NCI-H2227 treated with DMSO at 0.1 percent for 48 hours (cell line): ENCODE results near the gene LONP1.
"Not testable (repeated sequence)": the region's sequence is repeated elsewhere in the genome, so short reads cannot be mapped to it uniquely, and the experiment has no call there.

Experiments used
- DNase-seq: peaks from one replicate; lab custom pipeline; 2025; lab: John Stamatoyannopoulos, UW

LONP1 gene

DNA sequence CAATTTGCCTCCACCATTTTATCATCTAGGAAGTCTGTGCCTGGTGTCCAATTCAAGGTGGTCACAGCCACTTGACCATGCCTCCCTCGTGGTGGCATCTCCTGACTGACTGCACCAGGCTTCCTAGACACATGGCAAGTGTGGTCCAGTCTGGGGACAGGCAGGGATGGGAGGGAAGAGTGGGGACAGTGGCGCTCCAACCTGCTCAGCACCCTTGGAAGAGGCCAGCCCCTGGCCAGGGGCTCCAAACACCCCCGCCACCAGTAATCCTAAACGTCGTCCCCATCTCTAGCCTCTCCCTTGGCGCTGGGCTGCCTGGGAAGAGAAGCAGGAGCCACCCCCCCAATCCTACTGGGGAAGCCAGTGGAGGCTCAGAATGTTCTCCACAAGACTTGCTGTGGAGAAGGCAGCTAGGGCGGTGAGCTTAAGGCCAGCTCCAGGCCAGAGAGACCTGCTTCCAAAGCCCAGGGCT is 27.2 kb downstream of the LONP1 start:
- no peak for DNase-seq

DNA sequence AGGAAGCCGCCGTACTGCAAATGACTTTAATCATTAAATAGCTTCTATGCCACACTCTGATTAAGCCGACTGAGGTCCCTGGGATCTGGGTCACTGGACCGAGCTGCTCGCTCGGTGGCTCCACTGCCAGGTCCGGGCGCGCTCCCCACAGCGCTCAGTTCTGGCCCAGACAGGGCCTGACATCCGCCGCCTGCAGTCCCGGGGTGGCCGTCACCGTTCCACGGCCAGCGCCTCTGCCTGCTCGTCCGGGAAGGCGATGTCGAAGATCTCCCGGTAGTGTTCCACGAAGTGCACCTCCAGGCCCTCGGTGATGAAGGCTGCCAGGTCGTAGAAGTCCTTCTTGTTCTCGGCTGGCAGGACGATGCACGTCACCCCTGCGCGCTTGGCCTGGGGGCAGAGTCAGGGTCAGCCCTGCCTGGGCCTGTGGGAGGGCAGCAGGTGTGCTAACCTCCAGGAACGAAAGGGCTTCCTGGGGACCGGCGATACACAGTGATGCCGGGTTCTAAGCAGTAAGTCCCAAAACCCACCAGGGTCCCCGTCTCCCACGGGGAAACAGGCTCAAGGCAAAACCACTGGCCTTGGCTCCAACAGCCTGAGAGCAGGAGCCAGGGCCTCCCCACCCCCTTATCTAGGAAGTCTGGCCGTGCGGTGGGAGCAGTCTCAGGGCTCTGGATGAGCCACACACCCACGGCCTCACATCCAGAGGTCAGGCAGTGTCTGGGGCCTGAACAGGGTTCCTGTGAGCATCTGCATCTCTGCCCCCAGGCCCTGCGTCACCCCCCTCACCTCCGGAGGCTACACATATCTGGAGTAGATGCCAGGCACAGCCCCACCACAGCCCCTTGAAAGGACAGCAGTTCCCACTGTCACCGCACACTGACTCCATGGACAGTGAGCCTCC is 27.9 kb downstream of the LONP1 start:
- no peak for DNase-seq

DNA sequence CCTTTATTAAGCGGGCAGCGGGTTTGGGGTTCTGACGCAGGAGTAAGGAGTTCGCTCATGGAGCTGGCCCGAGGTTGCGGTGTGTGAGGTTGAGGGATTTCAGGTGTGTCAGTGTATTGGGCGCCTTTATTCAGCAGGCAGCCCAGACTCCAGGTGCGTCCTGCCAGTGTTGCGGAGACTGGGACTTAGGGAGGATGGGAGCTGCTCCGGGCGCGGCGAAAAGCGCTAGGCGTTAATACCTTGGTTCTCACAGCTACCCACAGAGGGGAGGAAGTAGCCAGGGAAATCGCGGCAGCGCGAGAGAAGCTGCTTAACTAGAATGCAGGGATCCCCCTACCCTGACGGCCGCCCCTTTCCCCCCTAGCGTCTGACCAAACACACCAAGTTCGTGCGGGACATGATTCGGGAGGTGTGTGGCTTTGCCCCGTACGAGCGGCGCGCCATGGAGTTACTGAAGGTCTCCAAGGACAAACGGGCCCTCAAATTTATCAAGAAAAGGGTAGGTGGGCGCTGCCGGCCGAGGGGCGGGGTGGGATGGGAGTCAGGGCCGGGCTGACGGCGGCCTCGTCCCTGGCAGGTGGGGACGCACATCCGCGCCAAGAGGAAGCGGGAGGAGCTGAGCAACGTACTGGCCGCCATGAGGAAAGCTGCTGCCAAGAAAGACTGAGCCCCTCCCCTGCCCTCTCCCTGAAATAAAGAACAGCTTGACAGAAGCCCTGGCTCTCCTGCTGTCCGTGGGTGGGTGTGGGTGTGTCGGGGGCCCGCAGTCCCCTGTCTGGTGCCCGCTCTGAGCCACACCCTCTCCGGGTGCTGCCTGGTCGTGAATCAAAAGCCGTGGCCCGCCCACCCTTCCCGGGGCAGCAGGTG is 28.8 kb downstream of the LONP1 start:
- peak; percentile 38 for DNase-seq

DNA sequence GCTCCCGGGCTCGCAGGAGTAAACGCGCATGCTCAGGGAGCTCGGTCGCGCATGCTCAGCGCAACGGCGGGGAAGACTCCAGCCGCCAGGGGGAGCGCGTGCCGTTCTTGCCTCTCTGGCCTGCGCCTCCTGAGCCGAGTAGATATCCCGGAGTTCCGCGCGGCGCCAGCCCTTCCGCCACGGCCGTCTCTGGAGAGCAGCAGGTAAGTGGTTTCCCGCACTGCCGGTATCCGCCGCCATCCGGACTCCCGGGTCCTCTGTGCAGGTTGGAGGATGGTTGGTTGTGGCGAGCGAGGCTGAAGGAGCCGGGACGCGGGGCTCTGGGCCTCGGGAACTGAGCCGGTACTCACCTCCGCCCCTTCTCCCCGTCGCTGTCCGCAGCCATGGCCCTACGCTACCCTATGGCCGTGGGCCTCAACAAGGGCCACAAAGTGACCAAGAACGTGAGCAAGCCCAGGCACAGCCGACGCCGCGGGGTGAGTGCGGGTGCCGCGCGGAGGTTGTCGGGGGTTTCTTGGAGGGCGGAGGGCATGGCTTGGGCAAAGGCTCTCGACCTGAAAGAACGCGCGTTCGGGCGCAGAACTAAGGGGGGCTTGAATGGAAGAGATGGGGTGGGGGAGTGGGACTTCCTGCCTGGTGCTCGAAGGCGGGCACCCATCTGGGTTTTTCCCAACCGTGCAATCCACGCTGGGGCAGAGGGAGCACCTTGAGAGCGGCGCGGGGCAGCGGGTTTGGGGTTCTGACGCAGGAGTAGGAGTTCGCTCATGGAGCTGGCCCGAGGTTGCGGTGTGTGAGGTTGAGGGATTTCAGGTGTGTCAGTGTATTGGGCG is 29.6 kb downstream of the LONP1 start, which contains the start of gene RPL36:
Gene RPL36 (plus strand): TSS at position 171 of the 830 bp plus-strand sequence. CDS start 213 bp downstream, at position 384.
- DNase-seq = peak; percentile 92

DNA sequence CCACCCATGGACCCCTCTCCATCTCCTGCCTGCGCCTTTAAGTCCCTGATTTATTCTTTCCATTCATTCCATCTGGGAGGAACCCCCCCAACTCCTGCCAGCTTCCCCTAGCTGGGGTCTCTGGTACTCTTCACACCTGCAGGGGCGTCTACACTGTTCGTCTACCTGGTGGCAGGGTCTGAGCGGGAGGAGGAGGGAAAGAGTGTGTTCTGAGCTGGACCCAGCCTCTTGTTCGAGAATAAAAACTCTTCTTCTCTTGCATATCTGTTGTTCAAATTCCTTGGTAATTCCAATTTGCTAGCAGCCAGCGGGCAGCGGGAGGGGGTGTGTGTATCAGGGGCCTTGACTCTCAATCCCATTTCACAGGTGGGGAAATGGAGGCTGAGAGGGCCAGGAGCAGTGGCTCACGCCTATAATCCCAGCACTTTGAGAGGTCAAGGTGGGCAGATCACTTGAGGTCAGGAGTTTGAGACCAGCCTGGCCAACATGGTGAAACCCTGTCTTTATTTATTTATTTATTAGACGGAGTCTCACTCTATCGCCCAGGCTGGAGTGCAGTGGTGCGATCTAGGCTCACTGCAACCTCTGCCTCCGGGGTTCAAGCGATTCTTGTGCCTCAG is 31.6 kb downstream of the LONP1 start:
- DNase-seq = not testable (repeated sequence)

DNA sequence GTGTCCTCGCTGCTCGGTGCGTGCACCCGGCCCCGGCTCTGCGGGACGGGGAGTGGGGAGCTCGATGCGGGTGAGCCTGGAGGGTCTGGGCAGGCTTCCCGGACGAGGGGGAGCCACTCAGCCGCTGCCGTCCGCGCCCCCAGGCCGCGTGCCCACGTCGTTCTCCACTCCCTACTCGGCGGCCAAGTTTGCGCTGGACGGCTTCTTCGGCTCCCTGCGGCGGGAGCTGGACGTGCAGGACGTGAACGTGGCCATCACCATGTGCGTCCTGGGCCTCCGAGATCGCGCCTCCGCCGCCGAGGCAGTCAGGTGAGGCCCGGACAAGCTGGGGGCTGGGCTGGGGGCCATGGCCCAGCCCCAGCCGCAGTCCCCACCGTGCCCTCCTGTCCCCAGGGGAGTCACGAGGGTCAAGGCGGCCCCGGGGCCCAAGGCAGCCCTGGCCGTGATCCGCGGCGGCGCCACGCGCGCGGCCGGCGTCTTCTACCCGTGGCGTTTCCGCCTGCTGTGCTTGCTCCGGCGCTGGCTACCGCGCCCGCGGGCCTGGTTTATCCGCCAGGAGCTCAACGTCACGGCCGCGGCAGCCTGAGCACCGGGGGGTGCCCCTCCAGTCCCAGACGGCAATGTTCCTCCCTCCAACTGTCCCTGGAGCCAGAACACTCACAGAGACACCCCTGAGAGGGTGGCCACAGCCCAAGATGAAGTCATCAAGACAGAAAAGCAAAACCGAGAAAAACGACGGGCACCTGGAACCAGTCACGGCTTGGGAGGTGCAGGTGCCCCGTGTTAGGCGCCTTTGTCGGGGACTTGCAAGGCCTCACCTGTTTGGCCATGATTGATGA is 32.4 kb downstream of the LONP1 start:
- DNase-seq = no peak

DNA sequence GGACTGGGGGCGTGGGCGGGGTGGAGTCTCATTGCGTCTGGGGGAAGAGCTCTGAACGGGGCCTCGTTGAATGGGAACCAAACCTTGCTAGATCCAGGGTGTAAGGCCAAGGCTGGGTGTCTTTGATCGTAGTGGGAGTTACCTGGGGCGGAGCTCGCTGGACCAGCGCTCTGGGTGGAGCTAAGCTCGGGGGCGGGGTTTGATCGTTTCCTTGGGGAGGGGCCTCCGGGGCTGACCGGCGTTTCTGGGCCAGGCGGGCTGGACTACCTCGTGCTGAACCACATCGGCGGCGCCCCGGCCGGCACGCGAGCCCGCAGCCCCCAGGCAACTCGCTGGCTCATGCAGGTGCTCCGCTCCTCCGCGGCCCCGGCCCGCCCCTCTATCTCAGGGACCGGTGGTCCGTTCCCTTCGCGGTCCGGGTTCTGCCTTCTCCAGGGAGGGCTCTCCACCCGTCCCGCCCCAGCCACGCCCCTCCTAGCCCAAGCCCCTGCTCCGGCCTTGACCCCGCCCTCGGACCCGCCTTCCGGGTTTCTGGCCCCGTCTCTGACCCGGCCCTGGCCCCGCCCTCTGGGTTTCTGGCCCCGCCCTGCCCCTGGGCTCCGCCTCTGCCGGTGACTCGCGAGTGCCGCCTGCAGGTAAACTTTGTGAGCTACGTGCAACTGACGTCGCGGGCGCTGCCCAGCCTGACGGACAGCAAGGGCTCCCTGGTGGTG is 33.1 kb downstream of the LONP1 start:
- DNase-seq = no peak

DNA sequence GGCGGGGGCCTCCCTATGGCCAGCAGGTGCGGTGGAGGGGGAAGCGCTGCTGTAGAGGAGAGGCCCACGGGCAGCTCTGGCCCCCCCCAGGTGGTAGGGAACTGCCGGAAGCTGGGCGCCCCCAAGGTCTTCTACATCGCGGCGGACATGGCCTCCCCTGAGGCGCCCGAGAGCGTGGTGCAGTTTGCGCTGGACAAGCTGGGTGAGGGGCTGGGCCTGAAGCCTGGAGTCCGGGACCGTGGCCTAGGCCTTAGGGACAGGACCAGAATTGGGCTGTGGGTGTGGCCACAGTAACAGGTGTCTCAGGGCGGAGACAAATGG is 33.7 kb downstream of the LONP1 start:
- DNase-seq = no peak

DNA sequence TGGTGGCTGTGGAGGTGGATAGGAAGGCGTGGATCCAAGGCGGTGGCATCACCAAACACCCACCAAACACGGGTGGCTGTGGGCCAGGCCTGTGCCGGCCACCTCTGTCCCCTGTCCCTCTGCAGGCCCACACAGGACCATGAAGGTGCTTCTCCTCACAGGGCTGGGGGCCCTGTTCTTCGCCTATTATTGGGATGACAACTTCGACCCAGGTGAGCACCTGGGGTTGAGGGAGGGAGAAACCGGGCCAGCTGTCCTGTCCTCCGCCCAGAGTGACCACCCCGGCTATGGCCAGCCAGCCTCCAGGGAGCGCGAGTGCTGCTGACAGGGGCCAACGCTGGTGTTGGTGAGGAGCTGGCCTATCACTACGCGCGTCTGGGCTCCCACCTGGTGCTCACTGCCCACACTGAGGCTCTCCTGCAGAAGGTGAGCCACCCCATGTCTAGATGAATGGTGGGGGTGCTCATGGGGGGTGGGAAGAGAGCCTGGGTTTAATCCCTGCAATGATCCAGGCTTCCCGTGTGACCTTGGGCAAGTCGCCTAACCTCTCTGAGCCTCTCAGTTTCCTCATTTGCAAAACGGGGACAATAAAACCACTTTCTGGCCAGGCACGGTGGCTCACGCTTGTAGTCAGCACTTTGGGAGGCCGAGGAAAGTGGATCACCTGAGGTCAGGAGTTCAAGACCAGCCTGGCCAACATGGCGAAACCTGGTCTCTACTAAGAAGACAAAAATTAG is 35.1 kb downstream of the LONP1 start:
- no peak for DNase-seq

DNA sequence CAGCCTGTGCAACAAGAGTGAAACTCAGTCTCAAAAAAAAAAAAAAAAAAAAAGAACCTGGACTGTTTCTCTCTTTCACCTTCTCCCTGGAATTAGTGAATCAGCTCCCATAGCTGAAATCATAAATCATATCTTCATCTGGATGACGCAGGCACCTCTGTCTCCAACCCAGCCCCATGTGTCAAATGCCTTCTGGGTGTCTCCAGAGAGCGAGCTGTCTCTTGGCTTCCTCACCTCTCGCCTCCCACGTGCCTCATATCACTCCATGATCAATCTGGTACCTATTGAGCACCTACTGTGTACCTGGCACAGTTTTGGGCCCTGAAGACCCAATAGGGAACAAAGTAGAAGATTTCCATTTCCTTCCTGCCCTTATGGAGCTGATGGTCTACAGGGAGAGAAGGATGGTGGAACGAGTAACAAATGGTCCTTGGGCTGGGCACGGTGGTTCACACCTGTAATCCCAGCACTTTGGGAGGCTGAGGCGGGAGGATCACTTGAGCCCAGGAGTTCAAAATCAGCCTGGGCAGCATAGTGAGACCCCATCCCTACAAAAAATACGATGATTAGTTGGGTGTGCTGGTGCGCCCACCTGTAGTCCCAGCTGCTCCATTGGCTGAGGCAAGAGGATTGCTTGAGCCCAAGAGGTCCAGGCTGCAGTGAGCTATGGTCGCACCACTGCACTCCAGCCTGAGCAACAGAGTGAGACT is 36.6 kb downstream of the LONP1 start:
- DNase-seq = no peak

DNA sequence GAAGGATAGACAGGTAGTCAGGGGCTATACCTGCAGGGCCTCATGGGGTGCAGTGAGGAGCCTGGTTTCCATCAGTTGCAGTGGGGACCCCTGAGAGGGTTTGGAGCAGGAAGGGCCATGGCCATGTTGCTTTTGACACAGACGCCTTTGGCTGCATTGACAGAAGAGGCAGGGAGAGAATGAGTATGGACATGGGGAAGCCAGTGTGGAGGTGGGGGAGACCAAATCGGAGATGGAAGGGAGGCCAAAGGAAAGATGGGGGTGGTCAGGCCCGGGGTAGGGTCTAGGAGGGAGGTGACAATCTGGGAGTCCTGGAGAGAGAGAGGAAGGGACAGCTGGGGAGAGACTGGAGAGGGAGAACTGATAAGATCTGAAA is 37.9 kb downstream of the LONP1 start:
- no peak for DNase-seq

DNA sequence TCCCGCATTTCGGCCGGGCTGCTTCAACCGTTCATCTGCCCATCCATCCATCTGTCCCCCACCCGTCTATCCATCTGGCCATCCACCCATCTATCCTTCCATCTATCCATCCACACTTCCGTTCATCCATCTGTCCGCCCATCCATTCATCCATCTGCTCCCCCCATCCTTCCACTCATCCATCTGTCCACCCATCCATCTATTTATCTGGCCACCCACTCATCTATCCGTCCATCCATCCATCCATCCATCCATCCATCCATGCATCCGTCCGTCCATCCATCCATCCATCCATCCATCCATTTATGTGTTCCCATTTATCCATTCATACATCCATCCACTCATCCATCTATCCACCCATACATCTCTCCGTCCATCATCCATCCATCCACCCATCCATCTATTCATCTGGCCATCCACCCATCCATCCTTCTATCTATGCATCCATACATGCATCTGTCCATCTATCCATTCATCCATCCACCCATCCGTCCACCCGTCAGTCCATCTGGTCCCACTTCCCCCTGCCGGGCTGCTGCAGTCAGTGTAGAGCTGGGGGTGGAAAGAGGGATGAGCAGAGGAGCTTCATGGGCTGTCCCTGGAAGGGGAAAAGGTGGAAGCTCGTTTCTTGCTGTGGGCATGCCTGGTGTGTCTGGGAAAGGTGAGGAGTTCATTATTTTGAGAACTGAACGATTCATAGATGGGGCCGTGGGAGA is 38.4 kb downstream of the LONP1 start:
- no peak for DNase-seq

DNA sequence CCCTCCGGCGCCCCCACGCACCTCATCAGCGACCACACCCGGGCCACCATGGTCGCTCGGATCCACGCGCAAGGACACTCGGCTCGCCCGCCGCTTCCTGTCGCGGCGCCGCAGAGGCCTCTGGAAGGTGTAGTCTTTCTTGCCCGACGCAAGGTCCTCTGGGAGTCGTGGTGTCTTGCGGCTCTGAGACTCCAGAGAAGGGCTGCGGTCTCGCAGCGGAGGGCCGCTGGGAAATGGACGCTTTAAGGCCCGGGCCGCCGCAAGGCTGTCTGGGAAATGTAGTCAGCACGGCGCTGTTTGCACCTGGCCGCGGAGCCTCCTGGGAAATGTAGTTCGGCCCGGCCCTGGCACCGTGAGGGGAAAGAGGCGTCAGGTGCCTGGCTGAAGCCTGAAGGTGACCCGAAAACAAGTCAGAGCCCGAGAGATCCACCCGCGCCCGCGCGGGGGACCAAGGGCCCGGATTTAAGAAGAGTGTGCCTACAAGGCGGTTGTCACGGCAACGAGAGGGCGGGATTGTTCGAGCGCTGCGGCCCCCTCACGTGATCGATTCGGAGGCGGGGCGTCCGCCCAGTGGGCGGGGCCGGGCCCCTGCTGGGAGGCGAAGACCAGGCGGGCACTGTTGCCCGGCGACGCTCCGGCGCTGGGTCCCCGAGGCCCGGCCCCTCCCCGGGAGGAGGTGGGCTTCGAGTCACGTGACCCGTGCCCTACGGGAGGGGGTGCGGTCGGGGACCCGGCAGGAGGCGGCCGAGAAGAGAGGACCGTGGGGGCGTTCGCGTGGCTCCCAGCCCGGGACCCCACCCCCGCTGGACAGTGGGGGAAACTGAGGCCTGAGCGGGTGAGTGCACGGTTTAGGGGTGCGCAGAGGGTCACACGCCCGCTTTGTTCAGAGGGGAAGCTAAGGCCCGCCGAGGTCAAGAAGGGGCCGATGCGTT is 39.2 kb downstream of the LONP1 start, which contains the start of the genes HSD11B1L and MICOS13:
Gene HSD11B1L (plus strand): TSS at position 591 of the 932 bp plus-strand sequence. CDS start 3,806 bp downstream, outside the sequence.
Gene MICOS13 (minus strand): TSS at position 80 of the 932 bp plus-strand sequence. CDS start 30 bp downstream, at position 50.
- peak; percentile 92 for DNase-seq

DNA sequence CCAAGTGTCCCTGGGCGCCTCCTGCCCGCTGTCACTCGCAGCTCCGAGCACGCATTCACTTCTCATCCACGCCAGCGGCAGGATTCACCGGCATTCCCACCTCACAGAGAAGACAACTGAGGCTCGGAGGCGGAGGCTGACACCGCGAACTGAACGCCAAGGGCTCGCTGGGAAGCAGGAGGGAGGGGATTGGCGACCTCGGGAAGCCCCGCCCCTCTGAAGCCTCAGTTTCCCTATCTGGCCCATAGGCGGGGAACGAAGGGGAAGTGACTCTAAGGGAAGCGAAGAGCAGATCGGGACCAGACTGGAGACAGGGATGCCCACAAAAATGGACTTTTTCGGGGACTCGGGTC is 39.9 kb downstream of the LONP1 start:
- no peak for DNase-seq

DNA sequence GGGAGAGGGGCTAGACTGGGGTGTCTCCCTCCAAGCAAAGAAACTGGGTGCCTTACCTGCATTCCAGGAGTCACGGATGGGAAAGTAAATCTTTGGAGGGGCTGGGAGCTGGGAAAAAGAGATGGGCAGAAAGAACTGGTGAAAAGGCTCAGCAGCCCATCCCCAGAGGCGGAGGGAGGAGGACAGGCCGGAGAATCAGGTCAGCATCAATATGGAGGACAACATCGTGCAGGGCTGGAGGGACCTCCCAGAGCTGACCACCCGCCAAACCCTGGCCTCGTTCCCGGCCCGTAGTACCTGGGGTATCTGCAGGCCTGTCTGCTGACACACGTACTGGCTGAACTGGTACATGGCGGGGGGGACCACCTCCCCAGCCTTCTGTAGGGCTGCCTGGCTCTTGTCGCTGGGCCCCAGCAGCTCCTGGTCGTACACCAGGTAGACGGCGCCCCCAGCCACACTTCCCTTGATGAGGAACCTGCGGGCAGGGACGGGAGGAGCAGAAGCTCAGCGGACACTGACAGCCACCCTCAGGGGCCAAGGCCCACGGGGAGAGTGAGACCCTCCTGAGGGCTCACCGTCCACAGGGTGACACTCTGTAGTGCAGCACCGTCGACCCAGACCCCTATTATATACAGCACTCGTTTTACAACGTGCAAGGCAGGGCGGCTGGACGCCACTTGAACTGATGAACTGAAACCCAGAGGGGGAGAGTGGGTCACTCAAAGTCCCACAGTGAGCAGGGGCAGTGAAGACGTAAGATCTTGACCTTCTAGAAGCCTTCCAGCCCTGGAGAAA is 40.5 kb downstream of the LONP1 start:
- DNase-seq = no peak
